Dendritic cell treated with granulocyte-macrophage colony-stimulating factor and Interleukin-4, amounts not matched to agents 40 ng/mL and 50 ng/mL, for 4 days (primary cell): Measurements from ENCODE around the gene RFTN2.
A peak's percentile ranks its signal among the peaks of the same experiment; 100 is the strongest.
"Not testable (repeated sequence)": the region's sequence is repeated elsewhere in the genome, so short reads cannot be mapped to it uniquely, and the experiment has no call there.

Experiments
- H3K27ac Mint-ChIP-seq: one replicate; pipeline ENCODE4 v1.8.0; 2022; ENCODE audit warnings: mild to moderate bottlenecking, mixed read lengths
- H3K27me3 Mint-ChIP-seq: one replicate; pipeline ENCODE4 v1.8.0; 2022; ENCODE audit warnings: mild to moderate bottlenecking, mixed read lengths
- H3K36me3 Mint-ChIP-seq: one replicate; pipeline ENCODE4 v1.8.0; 2022; ENCODE audit warnings: low read depth, mixed read lengths
- H3K4me1 Mint-ChIP-seq: one replicate; pipeline ENCODE4 v1.8.0; 2022; ENCODE audit warnings: low read depth, mixed read lengths
- H3K4me3 Mint-ChIP-seq: one replicate; pipeline ENCODE4 v1.8.0; 2022; ENCODE audit warnings: mild to moderate bottlenecking, moderate library complexity, mixed read lengths
- H3K9me3 Mint-ChIP-seq: one replicate; pipeline ENCODE4 v1.8.0; 2022; ENCODE audit warnings: mixed read lengths
- intact Hi-C: fragments of 100-400 bp; cut with micrococcal nuclease; formaldehyde crosslinking; loops from one replicate; pipeline ENCODE4 v1.15.0; 2022

The RFTN2 gene

DNA sequence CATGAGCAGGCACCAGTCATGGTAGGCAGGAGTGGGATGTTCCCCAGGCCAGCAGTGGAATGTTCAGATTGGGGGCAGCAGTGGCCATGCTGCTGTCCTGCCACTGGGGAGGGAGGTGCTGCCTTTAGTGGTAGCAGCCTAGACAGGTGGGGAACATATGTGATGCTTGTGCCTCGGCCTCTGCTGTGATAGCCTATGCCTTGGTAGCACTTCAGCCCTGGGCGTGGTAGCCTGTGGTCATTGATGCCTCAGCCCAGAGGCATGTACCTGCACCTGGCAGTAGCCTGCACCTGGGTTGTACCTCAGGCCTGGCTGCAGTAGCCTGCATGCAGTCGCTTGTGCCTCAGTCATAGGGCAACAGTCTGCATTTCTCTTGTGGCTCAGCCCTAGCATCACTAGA is 7.1 kb downstream of the RFTN2 start:
- no peak overlapping the region for H3K4me3 Mint-ChIP-seq
- peaks cover 5% of the 10 kb centered on the region for H3K4me1 Mint-ChIP-seq
- H3K27me3 Mint-ChIP-seq: peaks cover 2% of the 10 kb centered on the region
- H3K27ac Mint-ChIP-seq: no peak overlapping the region
- H3K9me3 Mint-ChIP-seq: peaks cover 23% of the 10 kb centered on the region
- H3K36me3 Mint-ChIP-seq: no peaks in the 10 kb centered on the region
- intact Hi-C loops: no loop called here

DNA sequence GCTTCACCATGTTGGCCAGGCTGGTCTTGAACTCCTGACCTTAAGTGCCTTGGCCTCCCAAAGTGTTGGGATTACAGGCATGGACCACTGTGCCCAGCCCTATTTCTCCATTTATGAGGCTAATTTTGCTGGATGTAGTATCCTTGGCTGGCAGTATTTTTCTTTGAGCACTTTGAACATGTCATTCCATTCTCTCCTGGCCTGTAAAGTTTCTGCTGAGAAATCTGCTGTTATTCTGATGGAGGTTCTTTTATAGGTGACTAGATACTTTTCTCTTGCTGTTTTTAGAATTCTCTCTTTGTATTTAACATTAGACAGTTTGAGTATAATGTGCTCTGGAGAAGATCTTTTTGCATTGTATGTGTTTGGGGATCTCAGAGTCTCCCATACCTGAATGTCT is 9.1 kb downstream of the RFTN2 start:
- intact Hi-C loops: no loop called here
- H3K27me3 Mint-ChIP-seq: no peaks in the 10 kb centered on the region
- peaks cover 5% of the 10 kb centered on the region for H3K4me1 Mint-ChIP-seq
- no peak overlapping the region for H3K27ac Mint-ChIP-seq
- H3K9me3 Mint-ChIP-seq: peaks cover 23% of the 10 kb centered on the region
- no peak overlapping the region for H3K4me3 Mint-ChIP-seq
- no peaks in the 10 kb centered on the region for H3K36me3 Mint-ChIP-seq

DNA sequence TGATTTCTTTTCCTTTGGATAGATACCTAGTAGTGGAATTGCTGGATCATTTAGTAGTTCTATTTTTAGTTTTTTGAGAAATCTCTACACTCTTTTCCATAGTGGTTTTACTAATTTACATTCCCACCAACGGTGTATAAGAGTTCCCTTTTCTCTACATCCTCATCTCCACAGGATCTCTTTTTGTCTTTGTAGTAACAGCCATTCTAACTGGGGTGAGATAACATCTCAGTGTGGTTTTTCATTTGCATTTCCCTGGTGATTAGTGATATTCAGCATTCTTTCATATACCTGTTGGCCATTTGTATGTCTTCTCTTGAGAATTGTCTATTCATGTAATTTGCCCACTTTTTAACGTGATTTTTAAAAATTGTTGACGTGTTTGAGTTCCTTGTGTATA is 13.8 kb downstream of the RFTN2 start:
- Mint-ChIP-seq H3K27me3 (no peaks in the 10 kb centered on the region), H3K36me3 (no peaks in the 10 kb centered on the region), H3K9me3 (peaks cover 13% of the 10 kb centered on the region), H3K27ac (no peak overlapping the region), H3K4me1 (peaks cover 5% of the 10 kb centered on the region), H3K4me3 (no peak overlapping the region)
- intact Hi-C loops: no loop called here

- Mint-ChIP-seq H3K4me1 (no peaks in the 10 kb centered on the region), H3K27me3 (no peaks in the 10 kb centered on the region), H3K9me3 (no peaks in the 10 kb centered on the region), H3K4me3 (no peak overlapping the region), H3K36me3 (no peaks in the 10 kb centered on the region), H3K27ac (no peak overlapping the region)
- intact Hi-C loops: no loop called here
These were observed 17.8 kb downstream of the RFTN2 start for GRCh38 chr2:197657562-197657961.

DNA sequence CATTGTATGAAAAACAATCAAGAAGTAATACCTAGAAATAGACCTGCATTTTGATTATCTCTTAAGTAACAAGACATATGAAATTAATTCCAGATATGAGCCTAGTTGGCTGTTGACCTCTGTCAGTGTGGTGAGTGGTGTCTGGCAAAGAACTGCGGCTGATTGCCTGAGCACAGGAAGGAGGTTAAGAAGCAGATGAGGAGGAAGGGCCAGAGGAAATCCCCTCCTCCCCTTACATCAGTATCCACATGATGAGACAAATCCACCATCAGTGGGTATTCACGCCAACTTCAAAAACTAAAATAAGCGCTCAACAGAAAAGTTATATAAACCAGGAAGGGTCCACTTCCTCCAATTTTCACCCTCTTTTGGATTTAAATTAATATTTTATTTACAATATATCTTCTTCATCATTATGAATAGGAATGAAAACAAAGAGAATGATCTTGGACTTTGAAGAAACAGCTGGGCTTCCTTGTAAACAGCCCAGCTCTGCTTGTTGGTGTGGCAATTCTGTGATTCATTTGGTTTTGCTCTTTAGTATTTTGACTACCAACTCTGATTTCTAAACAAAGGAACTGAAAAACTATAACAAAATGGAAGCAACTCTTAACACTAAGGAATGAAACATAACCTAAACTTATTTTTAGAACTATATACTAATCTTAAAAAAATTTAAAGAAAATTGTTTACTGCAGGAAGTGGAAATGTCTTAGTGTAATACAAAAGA is 27.3 kb downstream of the RFTN2 start:
- Mint-ChIP-seq H3K4me3 (no peak overlapping the region), H3K27ac (no peak overlapping the region), H3K27me3 (no peaks in the 10 kb centered on the region), H3K9me3 (no peaks in the 10 kb centered on the region), H3K4me1 (no peaks in the 10 kb centered on the region), H3K36me3 (no peaks in the 10 kb centered on the region)
- intact Hi-C loops: no loop called here

DNA sequence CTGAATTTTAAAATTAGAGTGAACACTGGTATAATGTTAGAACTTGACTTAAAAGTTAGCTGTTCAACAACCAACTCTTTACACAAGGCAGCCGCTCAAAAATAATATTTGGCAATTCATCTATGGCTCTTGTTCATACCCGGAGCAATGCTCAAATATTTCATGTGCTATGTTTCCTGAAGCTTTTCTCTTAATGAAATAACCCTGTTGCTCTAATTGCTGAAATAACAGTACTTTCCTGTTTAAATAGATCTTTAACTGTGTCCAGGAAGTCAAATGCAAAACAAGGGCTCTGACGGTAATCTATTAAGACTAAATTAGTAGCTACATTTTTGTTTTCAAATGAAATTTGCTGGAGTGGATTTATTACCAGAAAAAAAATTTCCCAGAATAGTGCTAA is 33.7 kb downstream of the RFTN2 start:
- H3K4me3 Mint-ChIP-seq: no peak overlapping the region
- no peaks in the 10 kb centered on the region for H3K9me3 Mint-ChIP-seq
- no peaks in the 10 kb centered on the region for H3K36me3 Mint-ChIP-seq
- H3K27ac Mint-ChIP-seq: no peak overlapping the region
- no peaks in the 10 kb centered on the region for H3K27me3 Mint-ChIP-seq
- H3K4me1 Mint-ChIP-seq: no peaks in the 10 kb centered on the region
- intact Hi-C loops: no loop called here

GRCh38 chr2:197640571-197641122 is 34.7 kb downstream of the RFTN2 start:
- H3K36me3 Mint-ChIP-seq, intact Hi-C loops, H3K9me3 Mint-ChIP-seq, H3K4me1 Mint-ChIP-seq, H3K27me3 Mint-ChIP-seq, H3K4me3 Mint-ChIP-seq, H3K27ac Mint-ChIP-seq: not testable (repeated sequence)

GRCh38 chr2:197633109-197633657 is 42.2 kb downstream of the RFTN2 start:
- no peak overlapping the region for H3K4me3 Mint-ChIP-seq
- no peaks in the 10 kb centered on the region for H3K27me3 Mint-ChIP-seq
- no peaks in the 10 kb centered on the region for H3K4me1 Mint-ChIP-seq
- H3K36me3 Mint-ChIP-seq: no peaks in the 10 kb centered on the region
- peaks cover 8% of the 10 kb centered on the region for H3K9me3 Mint-ChIP-seq
- intact Hi-C loops: no loop called here
- H3K27ac Mint-ChIP-seq: no peak overlapping the region

GRCh38 chr2:197628043-197628500 is 47.3 kb downstream of the RFTN2 start:
- peak overlapping the region; percentile 21 for H3K27ac Mint-ChIP-seq
- no peaks in the 10 kb centered on the region for H3K27me3 Mint-ChIP-seq
- H3K36me3 Mint-ChIP-seq: no peaks in the 10 kb centered on the region
- H3K4me3 Mint-ChIP-seq: no peak overlapping the region
- H3K4me1 Mint-ChIP-seq: peaks cover 9% of the 10 kb centered on the region
- no peaks in the 10 kb centered on the region for H3K9me3 Mint-ChIP-seq
- intact Hi-C loops: no loop called here

- Mint-ChIP-seq H3K9me3 (no peaks in the 10 kb centered on the region), H3K4me1 (peaks cover 9% of the 10 kb centered on the region), H3K27me3 (no peaks in the 10 kb centered on the region), H3K4me3 (no peak overlapping the region), H3K36me3 (no peaks in the 10 kb centered on the region), H3K27ac (no peak overlapping the region)
- intact Hi-C loops: no loop called here
These were observed 48.3 kb downstream of the RFTN2 start for GRCh38 chr2:197626965-197627625.

DNA sequence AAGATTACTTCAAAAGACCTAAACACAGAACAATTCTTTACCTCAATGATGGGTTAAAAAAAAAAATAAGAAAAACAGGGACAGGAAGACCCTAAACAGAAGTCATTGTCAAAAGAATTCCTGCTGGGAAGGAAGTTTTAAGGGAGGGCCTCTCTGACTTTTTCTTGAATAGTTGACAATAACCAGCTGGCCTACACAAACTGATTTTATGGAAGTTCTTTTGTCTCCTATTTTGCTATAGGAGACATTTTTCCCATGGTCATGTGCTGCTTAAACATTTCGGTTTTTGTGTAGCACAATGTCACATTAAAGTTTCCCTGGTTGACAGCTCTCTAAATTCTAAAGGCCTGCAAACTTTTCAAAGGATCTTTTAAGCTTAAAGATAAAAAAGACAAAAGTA is 55.3 kb downstream of the RFTN2 start:
- no peak overlapping the region for H3K27ac Mint-ChIP-seq
- intact Hi-C loops: no loop called here
- no peaks in the 10 kb centered on the region for H3K4me1 Mint-ChIP-seq
- H3K36me3 Mint-ChIP-seq: no peaks in the 10 kb centered on the region
- H3K27me3 Mint-ChIP-seq: no peaks in the 10 kb centered on the region
- no peaks in the 10 kb centered on the region for H3K9me3 Mint-ChIP-seq
- no peak overlapping the region for H3K4me3 Mint-ChIP-seq

DNA sequence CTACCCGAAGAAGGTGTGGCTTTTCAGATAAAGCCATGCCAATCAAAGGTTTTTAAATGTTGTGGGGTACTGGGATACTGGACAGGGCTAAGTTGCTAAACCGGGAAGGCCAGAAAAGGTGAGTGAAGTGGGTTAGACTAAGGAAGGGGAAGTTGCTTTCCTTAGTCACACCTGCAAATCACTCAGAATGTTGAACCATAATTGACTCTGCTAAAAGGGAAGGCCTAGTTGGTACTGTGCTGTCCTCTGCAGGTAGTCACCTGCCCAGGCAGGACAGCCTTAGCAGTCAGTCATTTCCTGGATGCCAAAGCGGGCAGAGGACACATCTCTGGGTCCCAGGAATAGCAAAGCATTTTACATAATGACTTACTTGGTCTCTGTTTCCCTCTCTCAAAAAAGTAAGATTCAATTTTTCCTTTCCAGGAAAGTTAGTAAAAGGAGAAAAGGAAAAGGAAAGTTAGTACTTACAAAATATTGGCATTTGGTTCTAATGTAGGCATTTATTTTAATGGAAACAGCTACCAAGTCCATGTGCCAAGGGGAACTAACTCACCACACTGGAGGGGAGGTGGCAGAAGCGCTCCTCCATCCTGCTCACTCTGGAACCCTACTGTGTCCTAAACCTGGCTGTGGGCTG is 60.3 kb downstream of the RFTN2 start:
- H3K4me3 Mint-ChIP-seq: no peak overlapping the region
- H3K36me3 Mint-ChIP-seq: no peaks in the 10 kb centered on the region
- no peaks in the 10 kb centered on the region for H3K27me3 Mint-ChIP-seq
- H3K4me1 Mint-ChIP-seq: peaks cover 6% of the 10 kb centered on the region
- intact Hi-C loops: no loop called here
- H3K9me3 Mint-ChIP-seq: no peaks in the 10 kb centered on the region
- no peak overlapping the region for H3K27ac Mint-ChIP-seq

DNA sequence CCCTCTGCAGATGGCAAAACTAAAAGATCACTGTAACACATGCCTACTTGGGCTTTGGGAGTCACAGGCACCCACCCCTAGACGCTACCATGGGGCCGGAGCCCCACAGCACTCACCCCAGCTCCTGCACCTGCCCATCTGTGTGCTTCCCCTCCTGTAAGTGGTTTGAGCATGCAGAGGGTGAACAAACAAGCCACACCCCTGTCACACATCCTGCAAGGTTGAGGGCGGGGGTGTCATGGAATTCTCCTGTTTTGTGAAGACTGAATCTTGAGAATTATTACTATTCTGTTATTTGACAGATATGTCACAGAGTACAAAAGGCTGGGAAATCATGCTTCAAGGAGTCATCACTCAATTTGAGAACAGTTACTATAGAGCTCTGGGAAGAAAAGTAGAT is 60.9 kb downstream of the RFTN2 start:
- H3K4me1 Mint-ChIP-seq: peaks cover 6% of the 10 kb centered on the region
- no peak overlapping the region for H3K4me3 Mint-ChIP-seq
- H3K27ac Mint-ChIP-seq: no peak overlapping the region
- intact Hi-C loops: no loop called here
- no peaks in the 10 kb centered on the region for H3K9me3 Mint-ChIP-seq
- H3K36me3 Mint-ChIP-seq: no peaks in the 10 kb centered on the region
- no peaks in the 10 kb centered on the region for H3K27me3 Mint-ChIP-seq

DNA sequence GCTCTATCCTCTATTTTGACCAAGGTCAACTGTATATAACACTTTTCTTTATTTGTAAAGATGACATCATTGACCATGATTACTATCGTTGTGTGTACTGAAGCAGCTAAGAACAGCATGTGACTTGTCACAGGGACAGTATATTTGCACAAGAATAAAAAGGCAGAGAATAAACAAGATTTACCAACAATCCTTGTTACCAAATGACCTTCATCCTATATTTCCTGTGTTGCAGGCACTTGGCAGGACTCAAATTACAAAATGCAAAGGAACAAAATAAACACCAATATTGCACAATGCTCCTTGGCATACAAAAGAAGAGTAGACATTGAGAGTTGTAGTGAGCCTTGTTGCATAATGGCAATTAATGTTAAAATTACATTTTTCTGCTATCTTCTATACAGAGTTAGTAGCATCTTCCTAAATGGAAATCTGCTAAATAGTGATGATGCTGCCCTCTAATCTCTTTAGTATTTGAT is 61.8 kb downstream of the RFTN2 start:
- Mint-ChIP-seq H3K4me1 (peaks cover 6% of the 10 kb centered on the region), H3K9me3 (no peaks in the 10 kb centered on the region), H3K27me3 (no peaks in the 10 kb centered on the region), H3K27ac (no peak overlapping the region), H3K36me3 (no peaks in the 10 kb centered on the region), H3K4me3 (no peak overlapping the region)
- intact Hi-C loops: no loop called here
